Neuronal stem cell (in vitro differentiated cells): ENCODE measurements around the gene PPP2R3C.
"Not testable (repeated sequence)": the region's sequence is repeated elsewhere in the genome, so short reads cannot be mapped to it uniquely, and the experiment has no call there.

Experiments used
- DNase-seq: peaks from one replicate; pipeline ENCODE4 v3.0.0-alpha.2; 2013; ENCODE audit warnings: low spot score
- H2AFZ ChIP-seq: one replicate; pipeline ENCODE4 v1.6.1; 2013; ENCODE audit warnings: mild to moderate bottlenecking, low read length, inconsistent platforms
- H2AK5ac ChIP-seq: 2 replicates; pipeline ENCODE4 v1.6.1; 2013; ENCODE audit warnings: low read depth, mild to moderate bottlenecking, inconsistent platforms, low read length, moderate library complexity, mixed read lengths
- H2BK120ac ChIP-seq: 2 replicates; pipeline ENCODE4 v1.6.1; 2013; ENCODE audit warnings: low read depth, mild to moderate bottlenecking, inconsistent platforms, low read length, moderate library complexity, mixed read lengths
- H2BK12ac ChIP-seq: one replicate; pipeline ENCODE4 v1.6.1; 2013; ENCODE audit warnings: low read length, inconsistent platforms
- H2BK15ac ChIP-seq: 2 replicates; pipeline ENCODE4 v1.6.1; 2013; ENCODE audit warnings: mild to moderate bottlenecking, low read length, inconsistent platforms, mixed read lengths
- H2BK5ac ChIP-seq: one replicate; pipeline ENCODE4 v1.6.1; 2013; ENCODE audit warnings: inconsistent platforms, mild to moderate bottlenecking, low read length, moderate library complexity
- H3K14ac ChIP-seq: one replicate; pipeline ENCODE4 v1.6.1; 2013; ENCODE audit warnings: low read length, inconsistent platforms
- H3K18ac ChIP-seq: 2 replicates; pipeline ENCODE4 v1.6.1; 2013; ENCODE audit warnings: low read length, inconsistent platforms
- H3K23ac ChIP-seq: 2 replicates; pipeline ENCODE4 v1.6.1; 2013; ENCODE audit warnings: low read depth, mild to moderate bottlenecking, mixed read lengths, low read length, inconsistent platforms; ENCODE audit not compliant: poor library complexity
- H3K27ac ChIP-seq: replicated peaks from 3 replicates; pipeline ENCODE4 v1.5.1; 2013; ENCODE audit warnings: low read length, inconsistent platforms
- H3K27me3 ChIP-seq, 3 experiments: 2 replicates each; pipeline ENCODE4 v1.6.1; 2013; ENCODE audit warnings: low read length in 3 of 3, mild to moderate bottlenecking in 2 of 3, inconsistent platforms in 1 of 3, low read depth in 1 of 3, mixed read lengths in 1 of 3, moderate library complexity in 1 of 3; ENCODE audit not compliant: control insufficient read depth in 3 of 3, insufficient read depth in 3 of 3
- H3K36me3 ChIP-seq, 2 donors: replicated peaks in 1 of 2; 2 replicates each; pipeline ENCODE4 v1.6.1; 2013; ENCODE audit warnings: low read length in 2 of 2; ENCODE audit not compliant: control insufficient read depth in 2 of 2, insufficient read depth in 2 of 2
- H3K4ac ChIP-seq: 2 replicates; pipeline ENCODE4 v1.6.1; 2013; ENCODE audit warnings: inconsistent platforms, mild to moderate bottlenecking, low read length, moderate library complexity
- H3K4me1 ChIP-seq, 2 donors: 1 replicate in 1 of 2; 2 replicates in 1 of 2; pipeline ENCODE4 v1.6.1; 2013; ENCODE audit warnings: low read length in 2 of 2, low read depth in 1 of 2; ENCODE audit not compliant: control insufficient read depth in 2 of 2, insufficient read depth in 1 of 2
- H3K4me2 ChIP-seq: one replicate; pipeline ENCODE4 v1.6.1; 2013; ENCODE audit warnings: mild to moderate bottlenecking, low read length, inconsistent platforms; ENCODE audit not compliant: insufficient read depth, poor library complexity, severe bottlenecking
- H3K4me3 ChIP-seq, 2 donors: 2 replicates each; pipeline ENCODE4 v1.5.1; 2013; ENCODE audit warnings: low read length in 2 of 2, mild to moderate bottlenecking in 2 of 2, inconsistent platforms in 1 of 2, moderate library complexity in 1 of 2
- H3K79me1 ChIP-seq: one replicate; pipeline ENCODE4 v1.6.1; 2013; ENCODE audit warnings: low read depth, mild to moderate bottlenecking, inconsistent platforms, low read length, moderate library complexity
- H3K9ac ChIP-seq: one replicate; pipeline ENCODE4 v1.6.1; 2013; ENCODE audit warnings: mild to moderate bottlenecking, low read depth, low read length, inconsistent platforms; ENCODE audit not compliant: poor library complexity
- H3K9me3 ChIP-seq, 2 donors: replicated peaks in 1 of 2; 2 replicates each; pipeline versions ENCODE3 to v1.6.1; 2013; ENCODE audit warnings: low read length in 2 of 2, mild to moderate bottlenecking in 2 of 2, inconsistent platforms in 1 of 2, low read depth in 1 of 2, mixed read lengths in 1 of 2, moderate library complexity in 1 of 2; ENCODE audit not compliant: control insufficient read depth in 2 of 2, insufficient read depth in 1 of 2
- H4K8ac ChIP-seq: one replicate; pipeline ENCODE4 v1.6.1; 2013; ENCODE audit warnings: low read depth, mild to moderate bottlenecking, inconsistent platforms, low read length, moderate library complexity
- H4K91ac ChIP-seq: one replicate; pipeline ENCODE4 v1.6.1; 2013; ENCODE audit warnings: low read length, low read depth, mild to moderate bottlenecking, inconsistent platforms; ENCODE audit not compliant: poor library complexity
- WGBS, 2 donors: extraction: QIAGEN DNeasy Blood & Tissue Kit; methylation state at CpG; one replicate each; pipeline ENCODE4 v1.1.7; 2013; ENCODE audit warnings: missing lambda C conversion rate in 2 of 2, mixed read lengths in 1 of 2; ENCODE audit not compliant: insufficient read length in 2 of 2, insufficient replicate concordance in 1 of 2; ENCODE audit errors: extremely low coverage in 2 of 2; 5-methylcytosine and 5-hydroxymethylcytosine counted together

PPP2R3C gene

GRCh38 chr14:35155962-35156361, 34.2 kb upstream of the PPP2R3C start:
- peaks cover 3 to 26% of the 10 kb centered on the region in 2 donors for H3K36me3 ChIP-seq

GRCh38 chr14:35154016-35154415, 32.2 kb upstream of the PPP2R3C start:
- Histone ChIP-seq H3K79me1 (no peaks in the 10 kb centered on the region), H2AK5ac (no peak overlapping the region), H3K27me3 (no peaks in the 10 kb centered on the region), H3K9me3 (no peaks in the 10 kb centered on the region), H2BK120ac (no peak overlapping the region), H3K23ac (no peak overlapping the region), H3K27ac (no peak overlapping the region), H2AFZ (no peak overlapping the region), H4K91ac (no peak overlapping the region), H3K18ac (no peak overlapping the region), H2BK15ac (no peak overlapping the region), H2BK5ac (no peak overlapping the region), H3K4ac (no peak overlapping the region), H3K4me1 (peaks cover 2 to 4% of the 10 kb centered on the region in 2 donors), H3K36me3 (peaks cover 3 to 23% of the 10 kb centered on the region in 2 donors), H4K8ac (no peak overlapping the region), H2BK12ac (no peak overlapping the region), H3K14ac (no peak overlapping the region), H3K4me2 (no peak overlapping the region), H3K9ac (no peak overlapping the region), H3K4me3 (no peak overlapping the region)
- DNase-seq, result no peak
- no CpG with 5 or more reads among the region's 2 CpGs for WGBS, 2 donors

More at GRCh38 chr14:35155962-35156361, 34.2 kb upstream of the PPP2R3C start:
- no peaks in the 10 kb centered on the region for H3K9me3 ChIP-seq
- no peak overlapping the region for H3K18ac ChIP-seq
- no peak overlapping the region for H3K27ac ChIP-seq
- no peak overlapping the region for H2AK5ac ChIP-seq
- no peak overlapping the region for H2BK5ac ChIP-seq
- H3K14ac ChIP-seq, result no peak overlapping the region
- H3K4me2 ChIP-seq, result no peak overlapping the region
- H2BK15ac ChIP-seq, result no peak overlapping the region
- no peaks in the 10 kb centered on the region for H3K79me1 ChIP-seq
- peaks cover 2 to 4% of the 10 kb centered on the region in 2 donors for H3K4me1 ChIP-seq
- DNase-seq, result no peak
- H2BK120ac ChIP-seq, result no peak overlapping the region
- H3K4ac ChIP-seq, result no peak overlapping the region
- no peak overlapping the region for H4K91ac ChIP-seq
- H3K23ac ChIP-seq, result no peak overlapping the region
- WGBS, 2 donors, result no CpG with 5 or more reads among the region's 1 CpG
- H4K8ac ChIP-seq, result no peak overlapping the region
- no peak overlapping the region for H3K4me3 ChIP-seq
- no peaks in the 10 kb centered on the region for H3K27me3 ChIP-seq
- H2BK12ac ChIP-seq, result no peak overlapping the region
- no peak overlapping the region for H3K9ac ChIP-seq
- no peak overlapping the region for H2AFZ ChIP-seq

DNA sequence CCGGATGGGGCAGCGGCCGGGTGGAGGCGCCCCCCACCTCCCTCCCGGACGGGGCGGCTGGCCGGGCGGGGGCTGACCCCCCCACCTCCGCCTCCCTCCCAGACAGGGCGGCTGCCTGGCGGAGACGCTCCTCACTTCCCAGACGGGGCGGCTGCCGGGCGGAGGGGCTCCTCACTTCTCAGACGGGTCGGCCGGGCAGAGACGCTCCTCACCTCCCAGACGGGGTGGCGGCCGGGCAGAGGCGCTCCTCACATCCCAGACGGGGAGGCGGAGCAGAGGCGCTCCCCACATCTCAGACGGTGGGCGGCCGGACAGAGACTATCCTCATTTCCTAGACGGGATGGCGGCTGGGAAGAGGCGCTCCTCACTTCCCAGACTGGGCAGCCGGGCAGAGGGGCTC, 30.7 kb upstream of the PPP2R3C start:
- not testable (repeated sequence) for H2BK5ac ChIP-seq, H3K4me1 ChIP-seq, H3K27me3 ChIP-seq, H3K14ac ChIP-seq, H2BK120ac ChIP-seq, H2BK12ac ChIP-seq, H4K91ac ChIP-seq, H2AFZ ChIP-seq, H3K9me3 ChIP-seq, H2BK15ac ChIP-seq, H3K4me2 ChIP-seq, H3K9ac ChIP-seq, H2AK5ac ChIP-seq, DNase-seq, H4K8ac ChIP-seq, H3K4ac ChIP-seq, H3K23ac ChIP-seq, H3K18ac ChIP-seq, H3K4me3 ChIP-seq, H3K79me1 ChIP-seq, H3K27ac ChIP-seq
- peaks cover 3 to 23% of the 10 kb centered on the region in 2 donors for H3K36me3 ChIP-seq
- WGBS, 2 donors, result no CpG with 5 or more reads among the region's 35 CpGs

- Histone ChIP-seq H2AK5ac (no peak overlapping the region), H3K18ac (no peak overlapping the region), H3K4me3 (no peak overlapping the region), H3K23ac (no peak overlapping the region), H4K91ac (no peak overlapping the region), H4K8ac (no peak overlapping the region), H3K9me3 (peaks cover 0 to 3% of the 10 kb centered on the region in 2 donors), H2BK5ac (no peak overlapping the region), H2BK15ac (no peak overlapping the region), H2BK120ac (no peak overlapping the region), H3K27ac (no peak overlapping the region), H3K14ac (no peak overlapping the region), H3K4me2 (no peak overlapping the region), H2BK12ac (no peak overlapping the region), H3K4ac (no peak overlapping the region), H3K79me1 (no peaks in the 10 kb centered on the region), H3K36me3 (peaks cover 3 to 34% of the 10 kb centered on the region in 2 donors), H2AFZ (no peak overlapping the region), H3K9ac (no peak overlapping the region), H3K27me3 (no peaks in the 10 kb centered on the region), H3K4me1 (no peaks in the 10 kb centered on the region)
- DNase-seq, result no peak
- WGBS, 2 donors, result no CpG with 5 or more reads among the region's 4 CpGs
Observed at GRCh38 chr14:35149239-35149638, 27.4 kb upstream of the PPP2R3C start.
